22Rv1 (cell line): ENCODE measurements around the gene PBX2.

Source experiments
- ZFX ChIP-seq: fragments of 450-650 bp; IDR thresholded peaks from 2 replicates; pipeline ENCODE4 v1.6.1; 2017; ENCODE audit warnings: antibody characterized with exemption, borderline replicate concordance
- TF ChIP-seq, protein P1 (sequence below): fragments of 450-650 bp; IDR thresholded peaks from 2 replicates; pipeline ENCODE4 v1.5.1; 2017; ENCODE audit warnings: mild to moderate bottlenecking

DNA sequence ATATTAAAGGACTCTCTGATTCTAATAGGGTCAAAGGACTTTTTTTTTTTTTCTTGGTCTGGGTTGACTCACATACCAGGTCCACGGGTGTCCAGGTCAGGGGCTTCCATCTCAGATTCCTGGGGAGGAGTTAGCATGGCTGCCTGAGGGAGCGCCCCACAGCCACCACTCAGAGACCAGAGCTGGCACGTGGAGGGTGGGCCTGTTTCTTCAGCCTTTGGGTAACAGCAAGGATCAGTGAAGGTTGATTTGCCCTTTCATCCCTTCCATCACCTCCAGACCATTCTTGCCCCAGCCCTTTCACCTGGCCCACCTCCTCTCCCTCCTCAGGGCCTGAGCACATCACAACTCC lies 8.3 kb upstream of the PBX2 start:
- TF ChIP-seq, protein P1, sequence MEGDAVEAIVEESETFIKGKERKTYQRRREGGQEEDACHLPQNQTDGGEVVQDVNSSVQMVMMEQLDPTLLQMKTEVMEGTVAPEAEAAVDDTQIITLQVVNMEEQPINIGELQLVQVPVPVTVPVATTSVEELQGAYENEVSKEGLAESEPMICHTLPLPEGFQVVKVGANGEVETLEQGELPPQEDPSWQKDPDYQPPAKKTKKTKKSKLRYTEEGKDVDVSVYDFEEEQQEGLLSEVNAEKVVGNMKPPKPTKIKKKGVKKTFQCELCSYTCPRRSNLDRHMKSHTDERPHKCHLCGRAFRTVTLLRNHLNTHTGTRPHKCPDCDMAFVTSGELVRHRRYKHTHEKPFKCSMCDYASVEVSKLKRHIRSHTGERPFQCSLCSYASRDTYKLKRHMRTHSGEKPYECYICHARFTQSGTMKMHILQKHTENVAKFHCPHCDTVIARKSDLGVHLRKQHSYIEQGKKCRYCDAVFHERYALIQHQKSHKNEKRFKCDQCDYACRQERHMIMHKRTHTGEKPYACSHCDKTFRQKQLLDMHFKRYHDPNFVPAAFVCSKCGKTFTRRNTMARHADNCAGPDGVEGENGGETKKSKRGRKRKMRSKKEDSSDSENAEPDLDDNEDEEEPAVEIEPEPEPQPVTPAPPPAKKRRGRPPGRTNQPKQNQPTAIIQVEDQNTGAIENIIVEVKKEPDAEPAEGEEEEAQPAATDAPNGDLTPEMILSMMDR: no peak
- no peak for TF ChIP-seq ZFX
